Measurements from ENCODE around the gene KCNIP1. TPM values are rescaled to one million over a fixed set of nuclear protein-coding genes. Genes with fewer than 3 reads are reported as not detected.

Gene KCNIP1
- total and polyA plus RNA-seq, 7 donors: 0.03 TPM; not detected in 6

DNA sequence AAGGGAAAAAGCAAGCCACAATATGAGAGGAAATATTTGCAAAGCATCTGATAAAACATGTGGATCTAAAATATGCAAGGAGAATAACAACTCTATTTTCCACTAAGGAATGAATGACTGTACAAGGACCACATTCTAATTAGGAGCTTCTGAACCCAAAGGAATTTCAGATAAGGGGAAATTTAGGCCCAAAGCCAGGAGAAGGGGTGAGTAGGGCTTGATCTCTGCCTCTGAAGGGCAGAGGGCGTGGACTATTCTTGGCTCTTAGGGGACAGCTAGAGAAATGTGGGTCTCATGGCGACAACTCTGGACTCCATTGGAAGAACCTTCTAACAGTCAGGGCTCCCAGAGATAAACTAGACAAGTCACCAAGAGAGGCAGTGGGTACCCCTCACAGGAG is 147.0 kb downstream of the KCNIP1 start:
- H3K27ac ChIP-seq: no peak overlapping the region
- intact Hi-C loops (cut with DNase I): no loop called here
- no peaks in the 10 kb centered on the region for H3K9me3 ChIP-seq
- no peak for ATAC-seq
- 68 to 87% (median 87%) methylated on average over 2 of the region's 2 CpGs for WGBS, 3 donors
- no peak overlapping the region for H3K4me3 ChIP-seq
- no peak for DNase-seq
- no peaks in the 10 kb centered on the region for H3K4me1 ChIP-seq
- H3K27me3 ChIP-seq (ENCODE audit: insufficient read depth in 3 of 3, low read length in 2 of 3): no peaks in the 10 kb centered on the region
- H3K36me3 ChIP-seq (ENCODE audit: insufficient read depth in 1 of 2, low read depth in 1 of 2): no peaks in the 10 kb centered on the region
- TF ChIP-seq, protein P1, sequence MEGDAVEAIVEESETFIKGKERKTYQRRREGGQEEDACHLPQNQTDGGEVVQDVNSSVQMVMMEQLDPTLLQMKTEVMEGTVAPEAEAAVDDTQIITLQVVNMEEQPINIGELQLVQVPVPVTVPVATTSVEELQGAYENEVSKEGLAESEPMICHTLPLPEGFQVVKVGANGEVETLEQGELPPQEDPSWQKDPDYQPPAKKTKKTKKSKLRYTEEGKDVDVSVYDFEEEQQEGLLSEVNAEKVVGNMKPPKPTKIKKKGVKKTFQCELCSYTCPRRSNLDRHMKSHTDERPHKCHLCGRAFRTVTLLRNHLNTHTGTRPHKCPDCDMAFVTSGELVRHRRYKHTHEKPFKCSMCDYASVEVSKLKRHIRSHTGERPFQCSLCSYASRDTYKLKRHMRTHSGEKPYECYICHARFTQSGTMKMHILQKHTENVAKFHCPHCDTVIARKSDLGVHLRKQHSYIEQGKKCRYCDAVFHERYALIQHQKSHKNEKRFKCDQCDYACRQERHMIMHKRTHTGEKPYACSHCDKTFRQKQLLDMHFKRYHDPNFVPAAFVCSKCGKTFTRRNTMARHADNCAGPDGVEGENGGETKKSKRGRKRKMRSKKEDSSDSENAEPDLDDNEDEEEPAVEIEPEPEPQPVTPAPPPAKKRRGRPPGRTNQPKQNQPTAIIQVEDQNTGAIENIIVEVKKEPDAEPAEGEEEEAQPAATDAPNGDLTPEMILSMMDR (IDR thresholded peaks at IDR 0.05): no peak

DNA sequence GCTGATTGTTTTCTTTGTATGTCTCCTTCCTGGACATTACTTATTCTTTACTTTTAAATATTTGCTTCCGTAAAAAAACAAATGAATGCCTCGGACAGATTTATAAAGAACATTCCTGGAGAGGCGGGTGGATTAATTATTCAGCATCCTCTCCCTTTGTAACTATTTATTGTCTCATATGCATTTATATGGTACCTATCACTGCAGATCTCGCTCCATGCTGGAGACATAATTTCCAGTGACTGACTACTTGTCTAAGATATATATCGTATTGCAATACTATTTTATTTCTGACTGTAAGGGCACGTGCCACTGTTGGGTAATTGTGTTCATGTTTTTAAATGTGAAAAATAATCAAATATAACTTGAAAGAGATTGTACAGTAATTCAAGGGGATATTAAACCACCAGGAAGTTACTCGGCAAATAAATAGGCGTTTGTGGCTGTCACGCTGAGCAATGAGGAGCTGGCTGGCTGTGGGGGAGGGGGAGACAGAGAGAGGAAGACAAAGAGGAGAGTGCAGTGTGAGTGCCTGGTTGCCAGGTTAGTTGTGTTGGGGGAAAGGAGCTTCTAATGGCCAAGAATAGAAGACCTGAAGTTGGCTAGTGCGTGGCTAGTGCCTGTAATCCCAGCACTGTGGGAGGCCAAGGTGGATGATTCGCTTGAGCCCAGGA is 147.9 kb downstream of the KCNIP1 start:
- TF ChIP-seq, protein P1 (IDR thresholded peaks at IDR 0.05): no peak
- DNase-seq (no peak), ATAC-seq (no peak)
- H3K36me3 ChIP-seq (ENCODE audit: insufficient read depth in 1 of 2, low read depth in 1 of 2): no peaks in the 10 kb centered on the region
- H3K4me1 ChIP-seq: no peaks in the 10 kb centered on the region
- intact Hi-C loops (cut with DNase I): no loop called here
- H3K27ac ChIP-seq: no peak overlapping the region
- H3K9me3 ChIP-seq: no peaks in the 10 kb centered on the region
- WGBS, 3 donors: 72 to 73% (median 72%) methylated on average over 11 of the region's 11 CpGs
- no peaks in the 10 kb centered on the region for H3K27me3 ChIP-seq (ENCODE audit: insufficient read depth in 3 of 3, low read length in 2 of 3)
- no peak overlapping the region for H3K4me3 ChIP-seq

DNA sequence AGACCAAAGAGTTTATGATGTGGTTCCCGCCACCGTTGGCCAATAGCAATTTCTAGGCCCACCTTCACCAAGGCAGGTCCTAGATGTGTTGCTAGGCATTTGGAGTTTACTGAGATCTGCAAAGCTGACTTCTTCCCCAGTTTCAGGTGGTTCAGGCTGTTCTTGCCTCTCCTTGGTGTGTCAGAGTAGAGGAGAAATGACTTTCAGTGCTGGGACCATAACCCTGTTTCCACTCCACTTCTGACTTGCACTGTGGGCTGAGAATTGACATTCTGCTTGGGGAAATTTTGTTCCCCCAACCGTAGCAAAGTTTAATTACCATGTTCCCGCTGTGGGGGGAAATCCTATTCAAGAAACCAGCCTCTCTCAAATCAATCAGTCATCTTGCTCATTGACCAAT is 151.7 kb downstream of the KCNIP1 start:
- Histone ChIP-seq H3K4me3 (no peak overlapping the region), H3K27ac (no peak overlapping the region), H3K27me3 (ENCODE audit: insufficient read depth in 3 of 3, low read length in 2 of 3) (peaks cover 0 to 2% (median 0%) of the 10 kb centered on the region in 3 donors), H3K36me3 (ENCODE audit: insufficient read depth in 1 of 2, low read depth in 1 of 2) (no peaks in the 10 kb centered on the region), H3K4me1 (no peaks in the 10 kb centered on the region), H3K9me3 (no peaks in the 10 kb centered on the region)
- WGBS, 3 donors: 81 to 90% (median 90%) methylated on average over 4 of the region's 4 CpGs
- ATAC-seq (no peak), DNase-seq (no peak)
- intact Hi-C loops (cut with DNase I): no loop called here
- TF ChIP-seq, protein P1 (IDR thresholded peaks at IDR 0.05): no peak

DNA sequence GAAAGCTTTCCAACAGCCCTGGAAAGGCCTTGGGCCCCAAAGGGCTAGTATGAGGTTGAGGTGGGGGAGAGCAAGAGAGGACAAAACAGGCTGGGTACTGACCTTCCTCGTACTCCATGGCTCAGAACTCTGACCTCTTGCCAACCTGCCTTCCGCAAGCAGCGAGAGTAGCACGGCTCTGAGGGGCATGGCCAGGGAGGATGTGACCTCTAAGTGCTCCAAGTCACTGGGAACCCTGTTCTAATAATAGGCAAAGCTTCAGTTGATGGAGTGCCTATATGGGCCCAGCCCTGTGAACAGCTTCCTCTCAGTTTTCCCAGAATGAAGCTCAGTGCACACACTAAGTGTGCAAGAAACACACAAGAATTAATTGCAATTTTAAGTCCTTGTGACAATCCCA is 152.1 kb downstream of the KCNIP1 start:
- DNase-seq (no peak), ATAC-seq (no peak)
- H3K9me3 ChIP-seq: no peaks in the 10 kb centered on the region
- peaks cover 0 to 2% (median 0%) of the 10 kb centered on the region in 3 donors for H3K27me3 ChIP-seq (ENCODE audit: insufficient read depth in 3 of 3, low read length in 2 of 3)
- no peak overlapping the region for H3K27ac ChIP-seq
- H3K36me3 ChIP-seq (ENCODE audit: insufficient read depth in 1 of 2, low read depth in 1 of 2): no peaks in the 10 kb centered on the region
- WGBS, 3 donors: 53 to 63% (median 60%) methylated on average over 4 of the region's 4 CpGs
- no peaks in the 10 kb centered on the region for H3K4me1 ChIP-seq
- no peak overlapping the region for H3K4me3 ChIP-seq
- TF ChIP-seq, protein P1 (IDR thresholded peaks at IDR 0.05): no peak
- intact Hi-C loops (cut with DNase I): no loop called here

DNA sequence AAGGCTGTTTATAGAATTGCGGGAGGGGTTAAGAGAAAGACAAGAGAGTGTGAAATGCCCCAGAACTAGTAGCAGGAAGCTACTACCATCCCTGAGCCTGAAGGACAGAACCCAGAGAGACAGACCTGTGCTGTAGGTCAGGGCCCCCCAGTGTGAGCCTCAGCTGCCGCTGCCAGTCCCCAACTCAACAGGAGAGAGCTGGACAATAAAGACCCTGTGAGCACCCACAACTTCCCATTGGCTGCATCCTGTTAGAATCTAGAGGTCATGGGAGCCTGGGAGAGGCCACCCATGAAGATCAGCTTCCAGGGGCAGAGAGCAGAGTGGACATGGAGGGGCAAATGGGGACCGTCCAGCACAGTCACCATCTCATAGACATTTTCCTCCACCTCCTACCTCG is 152.5 kb downstream of the KCNIP1 start:
- intact Hi-C loops (cut with DNase I): no loop called here
- H3K27me3 ChIP-seq (ENCODE audit: insufficient read depth in 3 of 3, low read length in 2 of 3): peaks cover 0 to 2% (median 0%) of the 10 kb centered on the region in 3 donors
- H3K36me3 ChIP-seq (ENCODE audit: insufficient read depth in 1 of 2, low read depth in 1 of 2): no peaks in the 10 kb centered on the region
- no peak for DNase-seq
- no peaks in the 10 kb centered on the region for H3K9me3 ChIP-seq
- H3K4me1 ChIP-seq: no peaks in the 10 kb centered on the region
- TF ChIP-seq, protein P1 (IDR thresholded peaks at IDR 0.05): no peak
- H3K4me3 ChIP-seq: no peak overlapping the region
- no peak for ATAC-seq
- 80 to 88% (median 87%) methylated on average over 4 of the region's 4 CpGs for WGBS, 3 donors
- no peak overlapping the region for H3K27ac ChIP-seq

Data from psoas muscle (tissue), 8 donors.